Natural killer cell (primary cell): ENCODE data around the gene APLF. TPM values are rescaled to one million over a fixed set of nuclear protein-coding genes. Genes with fewer than 3 reads are reported as not detected.

Experiments
- ATAC-seq, 3 donors: fragments of 150-1000 bp in 2 of 3; fragments of 200-7000 bp in 1 of 3; cut with Tn5 transposase; 1 replicate in 1 of 3; 2 replicates in 2 of 3; pipeline ENCODE4 v1.10.0; 2021; ENCODE audit warnings: mild to moderate bottlenecking in 2 of 3, moderate library complexity in 2 of 3
- DNase-seq, 2 donors: peaks; one replicate each; pipeline versions ENCODE4 v3.0.0 to v3.0.0-alpha.2; 2013 to 2021; ENCODE audit warnings: mixed read lengths in 1 of 2
- H3K27ac ChIP-seq: one replicate; pipeline ENCODE4 v1.5.1; 2013; ENCODE audit warnings: mild to moderate bottlenecking, low read length
- H3K27me3 ChIP-seq: one replicate; pipeline ENCODE4 v1.6.1; 2013; ENCODE audit warnings: low read length; ENCODE audit not compliant: control insufficient read depth, insufficient read depth
- H3K36me3 ChIP-seq: one replicate; pipeline ENCODE4 v1.6.1; 2013; ENCODE audit warnings: low read length; ENCODE audit not compliant: control insufficient read depth, insufficient read depth
- H3K4me1 ChIP-seq: one replicate; pipeline ENCODE4 v1.6.1; 2013; ENCODE audit warnings: low read length; ENCODE audit not compliant: control insufficient read depth, insufficient read depth
- H3K4me3 ChIP-seq: one replicate; pipeline ENCODE4 v1.5.1; 2013; ENCODE audit warnings: low read length
- H3K9me3 ChIP-seq: one replicate; pipeline ENCODE4 v1.6.1; 2013; ENCODE audit warnings: low read length; ENCODE audit not compliant: control insufficient read depth, insufficient read depth
- H3K27ac Mint-ChIP-seq, 2 donors: one replicate each; pipeline ENCODE4 v1.8.0; 2022; ENCODE audit warnings: mild to moderate bottlenecking in 2 of 2, mixed read lengths in 2 of 2, moderate library complexity in 1 of 2
- H3K27me3 Mint-ChIP-seq, 2 donors: one replicate each; pipeline ENCODE4 v1.8.0; 2022; ENCODE audit warnings: low read depth in 2 of 2, mixed read lengths in 2 of 2
- H3K36me3 Mint-ChIP-seq: one replicate; pipeline ENCODE4 v1.8.0; 2022; ENCODE audit warnings: mixed read lengths
- H3K4me1 Mint-ChIP-seq, 2 donors: one replicate each; pipeline ENCODE4 v1.8.0; 2022; ENCODE audit warnings: mixed read lengths in 2 of 2
- H3K4me3 Mint-ChIP-seq: one replicate; pipeline ENCODE4 v1.8.0; 2022; ENCODE audit warnings: mild to moderate bottlenecking, moderate library complexity, mixed read lengths
- H3K9me3 Mint-ChIP-seq, 2 donors: one replicate each; pipeline ENCODE4 v1.8.0; 2022; ENCODE audit warnings: mixed read lengths in 2 of 2
- CTCF ChIP-seq: fragments of 200-600 bp; IDR thresholded peaks from one replicate; pipeline ENCODE4 v1.8.0; 2022; ENCODE audit warnings: antibody characterized with exemption
- whole genome bisulfite sequencing: methylation state at CpG from one replicate; pipeline ENCODE4 v1.1.7; 2013; ENCODE audit warnings: missing lambda C conversion rate; ENCODE audit not compliant: insufficient coverage; 5-methylcytosine and 5-hydroxymethylcytosine counted together
- intact Hi-C: fragments of 100-400 bp; cut with micrococcal nuclease; formaldehyde crosslinking; loops from one replicate; pipeline ENCODE4 v1.14.2; 2022
- total RNA-seq, 4 donors: library from RNA; stranded (reverse); fragments of 120-200 nt in 1 of 4; gene quantifications; one replicate each; pipeline versions ENCODE4 v1.2.3 to v1.2.4, GENCODE V29; 2013 to 2022

Gene APLF
- total RNA-seq, 3 donors from 2014 or later (not counting 1 experiment from before 2014, with no cell fraction given): 2.2 to 4.3 (median 3.8) TPM

- Histone ChIP-seq H3K27ac (no peak overlapping the region), H3K36me3 (no peaks in the 10 kb centered on the region), H3K4me3 (no peak overlapping the region), H3K9me3 (no peaks in the 10 kb centered on the region), H3K27me3 (no peaks in the 10 kb centered on the region), H3K4me1 (peaks cover 37% of the 10 kb centered on the region)
- Mint-ChIP-seq H3K27ac (peak overlapping the region in 1 of 2 donors; percentile 36), H3K27me3 (no peaks in the 10 kb centered on the region), H3K36me3 (no peaks in the 10 kb centered on the region), H3K4me3 (no peak overlapping the region), H3K4me1 (peaks cover 54 to 60% of the 10 kb centered on the region in 2 donors), H3K9me3 (no peaks in the 10 kb centered on the region)
- intact Hi-C loops: no loop called here
- no peak for TF ChIP-seq CTCF
- 94% methylated on average over 4 of the region's 4 CpGs for WGBS
- ATAC-seq (no peak), DNase-seq (no peak)
These were observed 31.1 kb upstream of the APLF start for GRCh38 chr2:68436270-68436669.

GRCh38 chr2:68438455-68439303 lies 28.7 kb upstream of the APLF start:
- Histone ChIP-seq H3K27me3 (no peaks in the 10 kb centered on the region), H3K4me3 (no peak overlapping the region), H3K36me3 (no peaks in the 10 kb centered on the region), H3K27ac (no peak overlapping the region), H3K4me1 (peaks cover 24% of the 10 kb centered on the region), H3K9me3 (no peaks in the 10 kb centered on the region)
- ATAC-seq (no peak), DNase-seq (no peak)
- H3K4me3 Mint-ChIP-seq: no peak overlapping the region
- H3K27me3 Mint-ChIP-seq: no peaks in the 10 kb centered on the region
- peaks cover 52 to 57% of the 10 kb centered on the region in 2 donors for H3K4me1 Mint-ChIP-seq
- no peak for TF ChIP-seq CTCF
- H3K27ac Mint-ChIP-seq: peak overlapping the region; percentile 97 to 99
- H3K9me3 Mint-ChIP-seq: no peaks in the 10 kb centered on the region
- intact Hi-C loops: no loop called here
- WGBS: 78% methylated on average over 7 of the region's 7 CpGs
- H3K36me3 Mint-ChIP-seq: no peaks in the 10 kb centered on the region

- no peak overlapping the region for H3K4me3 ChIP-seq
- no peaks in the 10 kb centered on the region for H3K27me3 Mint-ChIP-seq
- H3K4me3 Mint-ChIP-seq: peak overlapping the region; percentile 85
- peak overlapping the region; percentile 95 for H3K27ac ChIP-seq
- peak; percentile 93 for TF ChIP-seq CTCF
- WGBS: 21% methylated on average over 5 of the region's 6 CpGs
- peak overlapping the region; percentile 97 to 99 for H3K27ac Mint-ChIP-seq
- intact Hi-C loops: loop anchor here (1.0 to 10.0 kb wide), 7 partner anchors 17 to 319 kb away; partner anchors contain the start of genes APLF and FBXO48
- H3K36me3 ChIP-seq: no peaks in the 10 kb centered on the region
- peaks cover 42 to 43% of the 10 kb centered on the region in 2 donors for H3K4me1 Mint-ChIP-seq
- ATAC-seq: peak; percentile 80 to 96 (median 86)
- H3K9me3 Mint-ChIP-seq: no peaks in the 10 kb centered on the region
- H3K36me3 Mint-ChIP-seq: no peaks in the 10 kb centered on the region
- peak; percentile 71 to 94 for DNase-seq
- no peaks in the 10 kb centered on the region for H3K9me3 ChIP-seq
- H3K27me3 ChIP-seq: no peaks in the 10 kb centered on the region
- H3K4me1 ChIP-seq: peaks cover 24% of the 10 kb centered on the region
These were observed 26.0 kb upstream of the APLF start for GRCh38 chr2:68441179-68441993.
